8988T (cell line): ENCODE data around the gene CAPN10.
"Not testable (repeated sequence)": the region's sequence is repeated elsewhere in the genome, so short reads cannot be mapped to it uniquely, and the experiment has no call there.

ENCODE experiments used
- DNase-seq: peaks from one replicate; pipeline ENCODE4 v3.0.0; 2011

Gene CAPN10

DNA sequence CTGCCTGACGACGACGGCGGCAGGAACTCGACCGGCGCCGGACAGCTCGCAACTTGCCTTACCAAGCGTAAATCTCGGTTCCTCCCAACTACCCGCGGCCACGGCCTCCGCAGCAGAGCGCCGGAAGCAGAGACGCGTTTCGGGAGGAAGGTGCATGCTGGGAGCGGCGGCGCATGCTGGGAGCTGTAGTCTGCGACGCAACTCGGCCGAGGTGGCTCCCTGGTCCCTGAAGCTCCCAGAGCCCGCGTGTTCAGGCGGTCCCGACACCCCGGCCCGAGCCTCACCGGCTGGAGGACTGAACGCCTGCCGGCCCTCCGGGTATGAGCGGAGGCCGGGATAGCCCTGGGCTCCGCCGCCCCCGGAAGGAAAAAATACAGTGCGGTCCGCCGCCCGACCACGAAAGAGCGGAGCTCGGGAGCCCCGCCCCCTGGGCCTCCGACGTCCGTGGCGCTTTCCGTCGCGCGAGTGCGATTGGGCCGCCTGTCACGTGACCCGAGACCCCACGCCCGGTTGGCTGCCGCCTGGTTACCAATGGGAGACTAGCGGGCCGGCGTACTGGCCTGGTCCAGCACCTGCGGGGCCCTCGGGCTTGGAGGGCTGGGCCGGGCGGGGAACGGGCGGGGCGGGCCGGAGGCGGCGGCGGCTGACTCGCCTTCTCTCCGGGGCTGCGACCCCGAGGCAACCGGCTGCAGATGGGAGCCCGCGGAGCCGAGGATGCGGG lies at the start of gene CAPN10:
CAPN10 (plus strand) TSS at position 537 of the 721 bp plus-strand sequence; CDS start at position 715, 178 bp downstream.
- peak; percentile 94 for DNase-seq

DNA sequence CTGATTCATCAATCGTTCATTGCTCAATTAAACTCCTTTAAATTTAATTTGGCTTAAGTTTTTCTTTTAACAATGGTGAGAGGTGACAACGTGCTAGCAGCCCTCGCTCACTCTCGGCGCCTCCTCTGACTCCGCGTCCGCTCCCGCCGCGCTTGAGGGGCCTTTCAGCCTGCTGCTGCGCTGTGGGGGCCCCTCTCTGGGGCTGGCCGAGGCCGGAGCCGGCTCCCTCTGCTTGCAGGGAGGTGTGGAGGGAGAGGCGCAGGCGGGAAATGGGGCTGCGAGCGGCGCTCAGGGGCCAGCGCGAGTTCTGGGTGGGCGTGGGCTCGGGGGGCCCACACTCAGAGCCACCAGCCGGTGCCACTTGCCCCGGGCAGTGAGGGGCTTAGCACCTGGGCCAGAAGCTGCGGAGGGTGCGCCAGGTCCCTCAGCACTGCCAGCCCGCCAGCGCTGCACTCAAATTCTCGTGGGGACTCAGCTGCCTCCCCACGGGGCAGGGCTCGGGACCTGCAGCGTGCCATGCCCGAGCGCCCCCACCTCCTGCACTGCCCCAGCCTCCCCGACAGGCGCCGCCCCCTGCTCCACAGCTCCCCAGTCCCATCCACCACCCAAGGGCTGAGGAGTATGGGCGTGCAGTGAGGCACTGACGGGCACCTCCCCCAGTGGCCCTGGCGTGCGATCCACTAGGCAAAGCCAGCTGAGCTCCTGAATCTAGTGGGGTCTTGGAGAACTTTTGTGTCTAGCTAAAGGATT lies 48.3 kb upstream of the CAPN10 start:
- DNase-seq = no peak

- DNase-seq = not testable (repeated sequence)
These were observed 47.4 kb upstream of the CAPN10 start for GRCh38 chr2:240539101-240539500.

DNA sequence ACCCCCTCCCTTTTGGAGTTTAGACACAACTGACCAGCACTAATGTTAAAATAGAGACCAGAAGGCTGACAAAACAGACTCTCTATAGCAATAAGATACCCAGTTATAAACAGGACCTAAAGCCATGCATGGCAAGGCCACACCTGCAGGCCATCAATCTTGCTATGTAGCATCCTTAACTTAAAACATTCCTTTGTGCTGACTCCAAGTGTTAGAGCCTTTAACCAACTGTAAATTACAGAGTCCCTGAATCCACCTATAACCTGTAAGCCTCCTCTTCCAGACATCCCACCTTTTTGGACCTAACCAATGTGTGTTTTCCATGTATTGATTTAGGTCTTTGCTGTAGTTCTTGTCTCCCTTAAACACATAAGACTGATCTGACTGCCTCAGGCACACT lies 46.6 kb upstream of the CAPN10 start:
- no peak for DNase-seq

- DNase-seq = no peak
These were observed 35.2 kb upstream of the CAPN10 start for GRCh38 chr2:240551288-240551687.

DNA sequence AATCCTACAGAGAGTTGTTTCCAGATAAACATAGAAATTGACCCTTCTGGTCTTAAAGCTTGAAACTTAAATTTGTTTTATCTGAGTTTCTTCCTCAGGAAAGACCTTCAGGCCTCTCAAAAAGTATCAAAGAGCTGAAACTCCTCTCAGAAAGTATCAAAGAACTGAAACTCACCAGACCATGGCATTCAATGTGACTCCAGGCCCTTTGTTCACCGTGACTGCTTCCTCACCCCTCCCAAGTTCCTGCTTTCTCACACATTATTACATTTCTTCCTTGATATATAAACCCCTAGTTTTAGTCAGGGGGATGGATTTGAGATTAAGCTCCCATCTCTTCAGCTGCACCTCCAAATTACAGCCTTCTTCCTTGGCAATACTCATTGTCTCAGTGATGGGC lies 34.7 kb upstream of the CAPN10 start:
- no peak for DNase-seq

GRCh38 chr2:240553956-240554480 lies 32.5 kb upstream of the CAPN10 start:
- no peak for DNase-seq

DNA sequence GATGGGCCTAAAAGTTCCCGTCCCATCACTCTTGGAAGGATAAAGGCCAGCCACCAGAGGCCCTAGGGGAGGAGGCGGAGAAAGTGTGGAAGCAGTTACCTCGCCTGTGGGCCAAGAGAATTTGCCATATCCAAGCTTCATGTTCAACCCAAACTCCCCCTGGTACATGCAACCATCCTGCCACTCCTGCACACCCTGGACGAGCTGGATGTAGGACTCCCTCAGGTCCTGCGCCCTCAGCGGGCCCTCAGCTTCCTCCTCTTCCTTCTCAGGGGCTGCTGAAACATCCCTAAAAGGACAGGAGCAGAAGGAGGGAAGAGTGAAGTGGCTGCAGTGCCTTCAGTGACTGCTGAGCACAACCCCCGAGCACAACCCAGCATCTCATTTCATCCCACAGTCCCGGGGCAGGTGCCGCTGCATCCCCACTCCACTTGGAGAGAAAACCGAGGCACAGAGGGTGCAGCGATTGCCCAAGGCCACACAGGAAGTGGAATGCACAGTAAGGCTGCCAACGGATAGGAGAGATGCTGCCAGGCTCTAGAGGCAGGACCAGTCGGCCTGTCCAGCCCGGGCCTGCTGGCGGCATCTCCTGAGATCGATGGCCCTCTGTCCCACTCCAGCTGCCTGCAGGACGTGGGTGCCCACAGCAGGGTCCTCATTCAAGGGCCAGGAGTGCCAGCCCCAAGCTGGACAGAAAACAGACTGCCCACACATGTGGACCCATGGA lies 31.6 kb upstream of the CAPN10 start:
- peak; percentile 19 for DNase-seq

- DNase-seq = peak; percentile 17
These were observed 30.8 kb upstream of the CAPN10 start for GRCh38 chr2:240555541-240556250.

GRCh38 chr2:240556553-240557100 lies 29.9 kb upstream of the CAPN10 start:
- DNase-seq = peak; percentile 95

GRCh38 chr2:240557101-240557751 lies 29.3 kb upstream of the CAPN10 start:
- no peak for DNase-seq

GRCh38 chr2:240557808-240558207 lies 28.7 kb upstream of the CAPN10 start, which contains the start of gene ANKMY1:
TSS of gene ANKMY1 (minus strand) at chr2:240557988. CDS start at chr2:240557335, 653 bp downstream.
- no peak for DNase-seq

DNA sequence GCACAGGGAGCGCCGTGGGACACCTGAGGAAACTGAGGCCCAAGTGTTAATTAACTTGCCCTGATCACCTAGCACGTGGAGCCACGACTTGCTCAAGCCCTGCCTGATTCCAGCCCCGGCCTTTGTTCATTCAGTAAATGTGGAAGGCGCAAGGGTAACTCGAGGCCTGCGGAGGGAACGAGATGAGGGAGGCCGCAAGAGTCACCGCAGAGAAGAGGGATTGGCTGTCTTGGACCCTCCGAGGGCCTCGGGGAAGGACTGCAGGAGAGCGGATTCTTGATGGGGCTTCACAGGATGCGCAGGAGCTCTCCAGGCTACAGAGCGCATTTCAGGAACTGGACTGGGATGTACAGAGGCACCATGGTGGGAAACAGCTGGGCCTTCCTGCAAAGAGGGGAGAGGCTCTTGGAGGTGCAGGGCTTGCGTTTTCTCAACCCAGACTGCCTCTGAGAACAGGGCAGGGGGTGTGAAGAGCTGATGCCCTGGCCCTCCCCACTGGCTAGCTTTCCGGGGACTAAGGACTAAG lies 28.2 kb upstream of the CAPN10 start:
- DNase-seq = no peak

DNA sequence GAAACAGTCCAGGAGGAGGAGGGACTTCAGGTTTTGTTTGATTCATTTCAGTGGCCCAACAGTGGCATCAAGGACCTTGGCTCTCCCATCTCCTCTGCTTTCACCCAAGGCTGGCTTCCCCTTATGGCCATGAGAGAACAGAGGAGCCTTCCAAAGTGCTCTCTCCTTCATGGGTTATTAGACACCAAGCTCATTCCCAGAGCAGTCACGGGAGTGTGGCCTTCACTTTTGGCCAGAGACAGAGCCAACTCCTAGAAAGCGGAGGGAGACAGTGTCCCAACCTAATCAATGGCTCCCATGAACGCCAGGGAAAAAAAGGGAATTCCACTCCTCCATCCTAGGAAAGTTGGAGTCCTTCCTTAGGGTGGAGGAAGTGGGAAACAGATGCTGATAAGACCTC lies 27.2 kb upstream of the CAPN10 start:
- DNase-seq = no peak

- peak; percentile 99 for DNase-seq
These were observed 26.5 kb upstream of the CAPN10 start, which contains the start of gene DUSP28 for GRCh38 chr2:240560084-240560479. TSS of gene DUSP28 (plus strand) at chr2:240560357. CDS start at chr2:240560685, 328 bp downstream.

DNA sequence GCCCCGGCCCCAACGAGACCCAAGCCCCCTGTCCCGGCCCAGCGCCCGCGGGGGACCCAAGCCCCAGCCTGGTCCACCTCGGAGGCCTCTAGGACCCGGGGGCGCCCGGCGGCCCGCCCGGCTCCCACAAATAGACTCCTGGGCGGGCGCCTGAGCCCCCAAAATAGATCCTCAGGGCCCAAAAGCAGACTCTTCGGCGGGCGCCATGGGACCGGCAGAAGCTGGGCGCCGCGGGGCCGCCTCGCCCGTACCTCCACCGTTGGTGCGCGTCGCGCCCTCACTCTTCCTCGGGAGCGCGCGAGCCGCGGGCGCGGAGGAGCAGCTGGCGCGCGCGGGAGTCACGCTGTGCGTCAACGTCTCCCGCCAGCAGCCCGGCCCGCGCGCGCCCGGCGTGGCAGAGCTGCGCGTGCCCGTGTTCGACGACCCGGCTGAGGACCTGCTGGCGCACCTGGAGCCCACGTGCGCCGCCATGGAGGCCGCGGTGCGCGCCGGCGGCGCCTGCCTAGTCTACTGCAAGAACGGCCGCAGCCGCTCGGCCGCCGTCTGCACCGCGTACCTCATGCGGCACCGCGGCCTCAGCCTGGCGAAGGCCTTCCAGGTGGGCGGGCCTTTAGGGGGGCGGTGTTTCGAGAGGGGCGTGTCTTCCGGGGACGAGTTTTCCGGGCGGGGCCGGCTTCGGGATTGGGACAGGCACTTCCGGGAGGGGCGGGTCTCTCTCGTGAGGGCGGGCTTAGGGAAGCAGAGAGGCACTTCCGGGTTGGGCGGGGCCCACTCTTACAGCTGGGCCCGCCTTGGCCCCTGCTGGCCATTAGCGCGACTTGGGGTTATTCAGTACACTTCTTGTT lies 25.8 kb upstream of the CAPN10 start:
- peak; percentile 92 for DNase-seq

DNA sequence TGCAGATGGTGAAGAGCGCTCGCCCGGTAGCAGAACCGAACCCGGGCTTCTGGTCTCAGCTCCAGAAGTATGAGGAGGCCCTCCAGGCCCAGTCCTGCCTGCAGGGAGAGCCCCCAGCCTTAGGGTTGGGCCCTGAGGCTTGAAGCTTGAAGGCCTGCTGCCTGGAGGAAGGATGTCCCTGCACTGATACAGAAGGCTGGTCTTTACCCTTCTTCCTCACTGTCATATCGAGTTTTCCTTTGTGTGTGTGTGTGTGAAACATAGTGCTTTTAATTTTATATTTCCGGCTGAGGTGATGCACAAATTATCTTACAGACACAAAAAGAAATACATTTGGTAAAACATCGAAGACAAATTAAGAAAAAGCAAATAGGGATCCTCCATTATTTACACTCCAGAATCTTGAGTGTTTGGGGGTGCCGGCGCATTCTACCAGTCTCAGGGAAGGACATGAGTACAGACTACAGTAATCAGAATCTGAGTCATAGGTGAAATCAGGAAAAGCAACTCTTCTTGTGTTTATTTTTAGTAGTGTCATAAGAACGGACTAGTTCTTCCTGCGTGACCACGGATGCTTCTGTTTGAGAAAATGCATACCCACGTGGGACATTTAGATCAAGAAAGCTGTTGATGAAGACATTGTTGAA lies 25.1 kb upstream of the CAPN10 start:
- no peak for DNase-seq

DNA sequence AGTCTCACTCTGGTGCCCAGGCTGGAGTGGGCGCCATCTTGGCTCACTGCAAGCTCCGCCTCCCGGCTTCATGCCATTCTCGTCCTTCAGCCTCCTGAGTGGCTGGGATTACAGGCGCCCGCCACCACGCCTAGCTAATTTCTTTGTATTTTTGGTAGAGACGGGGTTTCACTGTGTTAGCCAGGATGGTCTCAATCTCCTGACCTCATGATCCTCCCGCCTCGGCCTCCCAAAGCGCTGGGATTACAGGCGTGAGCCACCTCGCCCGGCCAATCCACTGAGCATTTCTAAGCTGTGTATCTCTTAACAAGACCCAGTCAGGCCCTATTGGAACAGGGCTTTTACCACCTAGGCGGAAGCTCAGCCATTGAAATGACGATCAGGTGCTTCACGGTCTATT lies 23.3 kb upstream of the CAPN10 start:
- DNase-seq = not testable (repeated sequence)

DNA sequence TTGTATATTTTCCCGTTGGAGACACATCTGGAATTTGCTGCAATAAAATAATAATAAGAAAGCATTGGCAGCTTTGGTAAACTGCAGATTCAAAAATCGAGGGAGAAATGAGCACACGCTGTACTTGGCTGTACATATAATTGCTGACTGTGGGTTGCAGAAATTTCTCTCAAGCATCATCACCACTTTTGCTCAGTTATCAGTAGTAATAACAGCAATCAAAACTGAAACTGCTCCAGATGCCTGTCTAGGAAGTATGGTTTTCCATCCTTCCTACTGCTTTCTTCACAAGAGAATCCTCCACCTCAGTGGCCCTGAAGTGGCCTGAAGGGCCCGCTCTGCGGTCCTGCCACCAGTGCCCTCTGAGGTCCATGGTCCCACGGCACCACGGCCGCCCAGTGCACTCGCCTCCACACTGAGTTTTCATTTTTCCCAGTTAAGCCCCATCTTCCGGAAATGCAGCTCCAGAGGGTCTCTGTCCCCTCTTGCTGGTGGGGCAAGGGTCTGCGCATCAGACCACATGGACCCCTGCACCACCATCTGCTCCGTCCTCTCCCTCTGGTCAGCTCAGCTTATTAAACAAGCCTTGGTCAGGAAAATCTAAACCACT lies 22.5 kb upstream of the CAPN10 start:
- no peak for DNase-seq
